HepG2 (cell line): ENCODE data around the gene TSHB. TPM values are rescaled to one million over a fixed set of nuclear protein-coding genes. Genes with fewer than 3 reads are reported as not detected.

Experiments used
- ATAC-seq: fragments of 200-7000 bp; cut with Tn5 transposase; 3 replicates; pipeline ENCODE4 v1.9.1; 2020; ENCODE audit warnings: mild to moderate bottlenecking, moderate library complexity
- BruUV-seq: library from RNA; stranded (reverse); fragments of 400-500 nt; replicated peaks from 2 replicates; lab custom pipeline; 2021; lab: Mats Ljungman, UMichigan
- CTCF ChIA-PET: fragments of 300-600 bp; formaldehyde crosslinking; extraction: SDS; loops from one replicate; lab custom pipeline; 2021; ENCODE audit warnings: low total read pairs, inconsistent platforms, low intra/inter-chr PET ratio; lab: Yijun Ruan, JAX
- POLR2A ChIA-PET: fragments of 350-600 bp; sonication (Branson Sonifier 250); formaldehyde crosslinking; loops from one replicate; lab custom pipeline; 2020; ENCODE audit warnings: antibody characterized with exemption, inconsistent platforms; lab: Yijun Ruan, JAX
- DNase-seq: peaks from one replicate; pipeline ENCODE4 v3.0.0-alpha.2; 2015; ENCODE audit warnings: low spot score
- FAIRE-seq: peaks from 3 replicates; lab custom pipeline; 2011; peaks lifted over from hg19 to GRCh38; lab: Jason Lieb, UNC
- H2AFZ ChIP-seq: one replicate; pipeline ENCODE4 v1.6.1; 2011; ENCODE audit warnings: low read length, inconsistent platforms
- H3K27ac ChIP-seq: fragments of 300-600 bp; 3 replicates; pipeline ENCODE4 v1.8.0; 2011; ENCODE audit warnings: mixed run types, mild to moderate bottlenecking, mixed read lengths, low read length, inconsistent platforms; ENCODE audit not compliant: insufficient read depth; ENCODE audit errors: extremely low read length
- H3K27me3 ChIP-seq, 2 experiments: fragments of 200-600 bp in 1 of 2; 2 replicates in 1 of 2; 3 replicates in 1 of 2; pipeline versions ENCODE4 v1.6.0 to v1.8.0; 2011; ENCODE audit warnings: low read length in 2 of 2, mild to moderate bottlenecking in 2 of 2, moderate library complexity in 2 of 2, inconsistent platforms in 1 of 2; ENCODE audit not compliant: insufficient read depth in 2 of 2, control insufficient read depth in 1 of 2
- H3K36me3 ChIP-seq, 2 experiments: fragments of 200-600 bp in 1 of 2; replicated peaks in 1 of 2; 2 replicates in 1 of 2; 3 replicates in 1 of 2; pipeline versions ENCODE4 v1.5.1 to v1.8.0; 2011; ENCODE audit warnings: low read length in 2 of 2, inconsistent platforms in 1 of 2; ENCODE audit not compliant: insufficient read depth in 2 of 2, control insufficient read depth in 1 of 2
- H3K4me1 ChIP-seq: 2 replicates; pipeline ENCODE4 v1.5.1; 2012; ENCODE audit warnings: low read length, inconsistent platforms; ENCODE audit not compliant: insufficient read depth
- H3K4me2 ChIP-seq: 2 replicates; pipeline ENCODE4 v1.6.0; 2011; ENCODE audit warnings: low read depth, low read length, inconsistent platforms
- H3K4me3 ChIP-seq, 3 experiments: fragments of 200-600 bp in 1 of 3; sonication (generic), shearing (Covaris generic) in 1 of 3; replicated peaks in 1 of 3; 2 replicates each; pipeline ENCODE4 v1.5.1; 2011 to 2016; ENCODE audit warnings: low read length in 3 of 3, inconsistent platforms in 2 of 3, low read depth in 2 of 3, mild to moderate bottlenecking in 2 of 3, control low read depth in 1 of 3, mixed read lengths in 1 of 3; ENCODE audit not compliant: insufficient read depth in 1 of 3
- H3K79me2 ChIP-seq: one replicate; pipeline ENCODE4 v1.6.1; 2011; ENCODE audit warnings: low read length, inconsistent platforms; ENCODE audit not compliant: insufficient read depth
- H3K9ac ChIP-seq: 2 replicates; pipeline ENCODE4 v1.6.0; 2011; ENCODE audit warnings: mild to moderate bottlenecking, low read depth, low read length, inconsistent platforms; ENCODE audit not compliant: insufficient read depth
- H3K9me3 ChIP-seq: 2 replicates; pipeline ENCODE4 v1.5.1; 2012; ENCODE audit warnings: mild to moderate bottlenecking, low read length
- H4K20me1 ChIP-seq: 2 replicates; pipeline ENCODE4 v1.6.0; 2011; ENCODE audit warnings: inconsistent platforms, mild to moderate bottlenecking, low read length, moderate library complexity; ENCODE audit not compliant: insufficient read depth
- ELF4 ChIP-seq: sonication (generic); formaldehyde crosslinking; IDR thresholded peaks from 2 replicates; pipeline ENCODE4 v1.5.0; 2020; ENCODE audit warnings: missing genetic modification reagents, mild to moderate bottlenecking, moderate library complexity, borderline replicate concordance
- ISL2 ChIP-seq: sonication (generic); formaldehyde crosslinking; IDR thresholded peaks from 2 replicates; pipeline ENCODE4 v1.5.0; 2020; ENCODE audit warnings: missing genetic modification reagents
- KIAA2018 ChIP-seq: sonication (generic); formaldehyde crosslinking; IDR thresholded peaks from 2 replicates; pipeline ENCODE4 v1.5.0; 2020; ENCODE audit warnings: mild to moderate bottlenecking, missing genetic modification reagents, borderline replicate concordance
- MTF2 ChIP-seq: sonication (generic); formaldehyde crosslinking; IDR thresholded peaks from 2 replicates; pipeline ENCODE4 v1.5.0; 2020; ENCODE audit warnings: missing genetic modification reagents, borderline replicate concordance
- PBX2 ChIP-seq: IDR thresholded peaks from 2 replicates; pipeline ENCODE4 v1.6.1; 2016; ENCODE audit warnings: control low read depth
- SP1 ChIP-seq, 2 experiments: fragments of 450-650 bp in 1 of 2; sonication (generic) in 1 of 2; formaldehyde crosslinking in 1 of 2; IDR thresholded peaks; 2 replicates each; pipeline versions ENCODE4 v1.4.0 to v1.6.1; 2016 to 2020; ENCODE audit warnings: missing genetic modification reagents in 1 of 2
- SP2 ChIP-seq: sonication (generic); formaldehyde crosslinking; IDR thresholded peaks from 2 replicates; pipeline ENCODE4 v1.5.1; 2020; ENCODE audit warnings: mild to moderate bottlenecking, missing genetic modification reagents
- THAP8 ChIP-seq: sonication (generic); formaldehyde crosslinking; IDR thresholded peaks from 2 replicates; pipeline ENCODE4 v1.5.1; 2020; ENCODE audit warnings: missing genetic modification reagents, mild to moderate bottlenecking, borderline replicate concordance
- ZNF543 ChIP-seq: sonication (generic); formaldehyde crosslinking; IDR thresholded peaks from 2 replicates; pipeline ENCODE4 v1.4.0; 2020; ENCODE audit warnings: mild to moderate bottlenecking, missing genetic modification reagents
- ZNF839 ChIP-seq: sonication (generic); formaldehyde crosslinking; IDR thresholded peaks from 2 replicates; pipeline ENCODE4 v1.4.0; 2020; ENCODE audit warnings: missing genetic modification reagents, mild to moderate bottlenecking, borderline replicate concordance
- WGBS: methylation state at CpG from one replicate; pipeline ENCODE4 v1.1.6; 2017; ENCODE audit warnings: low lambda C conversion rate; 5-methylcytosine and 5-hydroxymethylcytosine counted together
- in situ Hi-C: cut with HindIII; loops from 2 replicates; pipeline ENCODE4 v1.10.0; 2017; ENCODE audit warnings: low pct_unique_long_range_greater_than_20kb; ENCODE audit not compliant: extremely low pct_ligation_motif_present
- intact Hi-C: fragments of 100-400 bp; cut with micrococcal nuclease; formaldehyde crosslinking; loops from one replicate; pipeline ENCODE4 v1.10.0; 2022; ENCODE audit not compliant: unreplicated experiment
- polyA plus RNA-seq, 8 experiments: library from polyadenylated mRNA; depleted of rRNA in 3 of 8; stranded (reverse) in 7 of 8; unstranded in 1 of 8; fragments of >200 nt; fragmentation: Illumina TruSeq in 4 of 8; extraction: Trizol in 4 of 8; gene quantifications; 2 replicates each; pipeline versions ENCODE4 v1.2.1 to v1.2.3, GENCODE V29; 2011 to 2016; ENCODE audit warnings: low read depth in 4 of 8, missing spikeins in 1 of 8, mixed read lengths in 1 of 8; ENCODE audit not compliant: insufficient read depth in 1 of 8
- total RNA-seq, 5 experiments: library from RNA; depleted of rRNA; stranded (reverse); fragments of >200 nt; fragmentation: Illumina TruSeq; extraction: Trizol; gene quantifications; 2 replicates each; pipeline ENCODE4 v1.2.3, GENCODE V29; 2016; ENCODE audit warnings: low read depth in 1 of 5
- TF ChIP-seq, protein P1 (sequence below): sonication (generic); formaldehyde crosslinking; IDR thresholded peaks from 2 replicates; pipeline ENCODE4 v1.4.0; 2020; ENCODE audit warnings: missing genetic modification reagents, borderline replicate concordance

The TSHB gene
- total and polyA plus RNA-seq, 2 of the 13 experiments (the other 11 are each of a cell fraction or from before 2014, with no cell fraction given): not detected

DNA sequence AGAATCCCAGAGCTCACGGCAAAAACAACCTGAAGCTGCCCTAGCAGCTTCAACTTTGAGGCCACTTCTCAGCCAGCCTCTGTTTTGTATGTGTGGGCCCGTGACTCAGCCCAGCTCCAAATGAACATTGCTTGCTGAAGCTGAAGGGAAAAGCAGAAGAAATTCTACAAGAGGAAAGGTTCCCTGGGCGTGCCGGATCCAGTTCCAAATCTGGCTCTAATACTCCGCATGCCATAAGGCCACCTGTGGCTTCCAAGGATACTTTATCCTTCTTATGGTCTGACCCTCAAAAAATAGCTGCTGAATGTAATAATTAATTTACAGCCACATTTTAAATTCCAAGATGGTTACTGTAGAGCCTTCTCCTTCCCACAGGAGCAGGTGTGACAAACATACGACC is 35.4 kb downstream of the TSHB start:
- Histone ChIP-seq H3K4me2 (no peak overlapping the region), H3K27ac (no peak overlapping the region), H3K79me2 (no peaks in the 10 kb centered on the region), H3K4me1 (no peaks in the 10 kb centered on the region), H3K9me3 (no peaks in the 10 kb centered on the region), H3K36me3 (no peaks in the 10 kb centered on the region), H3K4me3 (no peak overlapping the region), H4K20me1 (no peaks in the 10 kb centered on the region), H3K27me3 (peaks cover 0 to 2% of the 10 kb centered on the region in 2 experiments; a peak in 1 of 5 replicates), H3K9ac (no peak overlapping the region), H2AFZ (no peak overlapping the region)
- POLR2A ChIA-PET: no interaction called here
- CTCF ChIA-PET: no interaction called here
- no TSS peak for BruUV-seq
- intact Hi-C loops: no loop called here
- 45% methylated on average over 6 of the region's 6 CpGs for WGBS
- no peak for FAIRE-seq
- ATAC-seq: no peak
- in situ Hi-C loops: no loop called here
- no peak for DNase-seq
- TF ChIP-seq ZNF543 (no peak), SP1 (IDR thresholded peaks at IDR 0.05) (no peak), SP1 (CRISPR knock-in tag; IDR thresholded peaks at IDR 0.05) (no peak), ZNF839 (no peak), SP2 (no peak), ISL2 (no peak), THAP8 (CRISPR knock-in tag) (no peak), MTF2 (CRISPR knock-in tag) (no peak), PBX2 (CRISPR knock-in tag) (no peak), KIAA2018 (CRISPR knock-in tag) (no peak), ELF4 (CRISPR knock-in tag) (no peak)
- TF ChIP-seq, protein P1, sequence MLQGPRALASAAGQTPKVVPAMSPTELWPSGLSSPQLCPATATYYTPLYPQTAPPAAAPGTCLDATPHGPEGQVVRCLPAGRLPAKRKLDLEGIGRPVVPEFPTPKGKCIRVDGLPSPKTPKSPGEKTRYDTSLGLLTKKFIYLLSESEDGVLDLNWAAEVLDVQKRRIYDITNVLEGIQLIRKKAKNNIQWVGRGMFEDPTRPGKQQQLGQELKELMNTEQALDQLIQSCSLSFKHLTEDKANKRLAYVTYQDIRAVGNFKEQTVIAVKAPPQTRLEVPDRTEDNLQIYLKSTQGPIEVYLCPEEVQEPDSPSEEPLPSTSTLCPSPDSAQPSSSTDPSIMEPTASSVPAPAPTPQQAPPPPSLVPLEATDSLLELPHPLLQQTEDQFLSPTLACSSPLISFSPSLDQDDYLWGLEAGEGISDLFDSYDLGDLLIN (CRISPR knock-in tag): no peak
